Fibroblast of pulmonary artery (primary cell): ENCODE data around the gene CXorf49.

Source experiments
- DNase-seq: peaks from one replicate; pipeline ENCODE4 v3.0.0-alpha.2; 2010; ENCODE audit warnings: low read depth
- H3K4me3 ChIP-seq: replicated peaks from 2 replicates; pipeline ENCODE4 v1.5.1; 2011; ENCODE audit warnings: low read depth, mild to moderate bottlenecking, control low read depth, low read length, moderate library complexity
- TF ChIP-seq, protein P1 (sequence below): IDR thresholded peaks from 2 replicates; pipeline ENCODE4 v1.5.1; 2011; ENCODE audit warnings: mild to moderate bottlenecking, control low read depth, low read length, inconsistent platforms; ENCODE audit errors: missing control alignments

Gene CXorf49

GRCh38 chrX:71668248-71668595 lies 49.9 kb downstream of the CXorf49 start:
- no peak overlapping the region for H3K4me3 ChIP-seq
- TF ChIP-seq, protein P1, sequence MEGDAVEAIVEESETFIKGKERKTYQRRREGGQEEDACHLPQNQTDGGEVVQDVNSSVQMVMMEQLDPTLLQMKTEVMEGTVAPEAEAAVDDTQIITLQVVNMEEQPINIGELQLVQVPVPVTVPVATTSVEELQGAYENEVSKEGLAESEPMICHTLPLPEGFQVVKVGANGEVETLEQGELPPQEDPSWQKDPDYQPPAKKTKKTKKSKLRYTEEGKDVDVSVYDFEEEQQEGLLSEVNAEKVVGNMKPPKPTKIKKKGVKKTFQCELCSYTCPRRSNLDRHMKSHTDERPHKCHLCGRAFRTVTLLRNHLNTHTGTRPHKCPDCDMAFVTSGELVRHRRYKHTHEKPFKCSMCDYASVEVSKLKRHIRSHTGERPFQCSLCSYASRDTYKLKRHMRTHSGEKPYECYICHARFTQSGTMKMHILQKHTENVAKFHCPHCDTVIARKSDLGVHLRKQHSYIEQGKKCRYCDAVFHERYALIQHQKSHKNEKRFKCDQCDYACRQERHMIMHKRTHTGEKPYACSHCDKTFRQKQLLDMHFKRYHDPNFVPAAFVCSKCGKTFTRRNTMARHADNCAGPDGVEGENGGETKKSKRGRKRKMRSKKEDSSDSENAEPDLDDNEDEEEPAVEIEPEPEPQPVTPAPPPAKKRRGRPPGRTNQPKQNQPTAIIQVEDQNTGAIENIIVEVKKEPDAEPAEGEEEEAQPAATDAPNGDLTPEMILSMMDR = no peak
- no peak for DNase-seq

GRCh38 chrX:71667328-71668247 lies 50.5 kb downstream of the CXorf49 start, which contains the start of gene LOC101059915:
Gene LOC101059915 (plus strand): TSS chrX:71667546.
- H3K4me3 ChIP-seq = no peak within 1 kb of the TSS
- TF ChIP-seq, protein P1 = no peak
- DNase-seq = no peak

GRCh38 chrX:71666240-71667223 lies 51.6 kb downstream of the CXorf49 start:
- TF ChIP-seq, protein P1 = no peak
- DNase-seq = no peak
- H3K4me3 ChIP-seq = no peak overlapping the region

DNA sequence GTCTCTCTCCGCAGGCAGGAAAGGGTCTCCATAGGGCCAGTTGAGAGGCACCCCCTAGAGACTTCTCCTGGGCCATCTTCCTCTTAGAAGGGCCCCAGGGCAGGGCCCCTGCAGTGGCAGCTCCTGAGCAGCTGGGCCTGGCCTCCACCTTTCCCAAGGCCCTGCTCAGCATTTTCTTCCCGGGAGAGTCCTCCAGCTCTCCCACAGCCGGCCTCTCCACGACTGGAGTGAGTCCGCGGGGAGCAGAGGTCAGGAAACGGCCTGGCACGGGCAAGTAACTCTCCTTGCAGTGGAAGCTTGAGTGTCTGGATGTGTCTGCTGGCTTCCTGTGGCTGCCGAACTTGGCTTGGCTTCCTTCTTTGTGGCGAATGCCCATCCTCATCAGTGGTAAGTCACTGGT lies 52.3 kb downstream of the CXorf49 start:
- TF ChIP-seq, protein P1 = no peak

DNA sequence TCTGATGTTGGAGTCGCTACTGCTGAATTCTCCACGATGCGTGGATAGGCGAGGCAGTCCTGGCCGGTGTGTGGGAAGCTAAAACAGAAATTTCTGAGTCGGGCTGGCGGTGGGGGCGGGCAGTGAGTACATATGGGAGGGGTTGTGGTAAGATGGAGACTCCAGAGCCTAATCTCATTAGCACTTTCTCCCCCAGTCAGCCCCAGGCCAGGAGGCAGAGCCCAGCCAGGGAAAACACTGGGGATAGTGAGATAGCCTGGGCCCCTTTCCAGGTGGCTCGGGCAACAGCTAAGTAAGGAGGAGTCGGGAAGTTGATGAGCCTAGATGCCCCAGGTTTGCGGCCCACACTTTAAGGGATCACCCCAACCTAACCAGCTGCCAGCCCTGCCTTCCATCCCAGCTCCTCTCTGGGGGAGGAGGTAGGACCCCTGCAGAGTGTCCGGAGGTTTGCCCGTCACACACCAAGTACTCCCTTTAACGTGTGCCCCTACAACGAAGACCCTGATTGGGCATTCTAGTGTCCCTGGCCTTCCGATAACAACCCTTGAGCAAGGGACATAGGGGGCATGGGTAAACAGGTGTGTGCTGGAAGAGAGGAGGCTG lies 53.1 kb downstream of the CXorf49 start:
- no peak overlapping the region for H3K4me3 ChIP-seq
- DNase-seq = no peak
- TF ChIP-seq, protein P1 = no peak

More for the DNA sequence above, 52.3 kb downstream of the CXorf49 start:
- H3K4me3 ChIP-seq = no peak overlapping the region
- no peak for DNase-seq
